AG10803 (cell line): ENCODE data around the gene UBALD2.
"Not testable (repeated sequence)": the region's sequence is repeated elsewhere in the genome, so short reads cannot be mapped to it uniquely, and the experiment has no call there.

Experiments used
- DNase-seq: peaks from one replicate; pipeline ENCODE4 v3.0.0; 2010; ENCODE audit warnings: low read depth
- H3K4me3 ChIP-seq: 2 replicates; pipeline ENCODE4 v1.5.1; 2011; ENCODE audit warnings: mild to moderate bottlenecking, low read length, control low read depth
- CTCF ChIP-seq: conservative IDR thresholded peaks from 2 replicates; pipeline ENCODE4 v1.5.1; 2011; ENCODE audit warnings: mild to moderate bottlenecking, low read length, control low read depth, inconsistent platforms

UBALD2 gene

GRCh38 chr17:76264755-76265623, at the start of gene UBALD2:
Gene UBALD2, plus strand, starts transcription at chr17:76265348. Its CDS starts 158 bp downstream, at chr17:76265506.
- peak within 1 kb of the TSS; percentile 73 for H3K4me3 ChIP-seq
- peak; percentile 100 for DNase-seq
- TF ChIP-seq CTCF: no peak

- DNase-seq: no peak
- H3K4me3 ChIP-seq: no peak overlapping the region
- TF ChIP-seq CTCF: no peak
Observed at GRCh38 chr17:76217081-76217480, 48.1 kb upstream of the UBALD2 start.

- DNase-seq: no peak
- no peak for TF ChIP-seq CTCF
- H3K4me3 ChIP-seq: no peak overlapping the region
Observed at GRCh38 chr17:76219670-76220383, 45.3 kb upstream of the UBALD2 start.

DNA sequence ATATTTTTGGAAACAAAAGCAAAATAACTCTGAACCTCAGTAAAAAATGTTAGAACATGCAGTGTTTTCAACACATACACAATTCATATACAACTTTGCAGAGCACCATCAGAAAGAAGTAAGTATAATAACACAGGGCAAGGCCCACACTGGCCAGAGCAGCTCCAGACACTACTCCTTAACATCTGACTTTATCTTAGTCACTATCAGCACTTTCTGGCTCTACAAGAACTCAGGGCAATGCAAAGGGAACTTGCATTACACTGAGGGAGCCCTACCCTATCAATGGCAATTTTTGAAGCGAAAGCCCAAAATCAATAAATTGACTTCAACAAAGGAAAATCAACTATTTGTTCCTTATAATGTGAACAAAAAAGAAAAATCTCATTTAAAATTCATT, 41.3 kb upstream of the UBALD2 start:
- TF ChIP-seq CTCF: no peak
- no peak overlapping the region for H3K4me3 ChIP-seq
- DNase-seq: no peak

GRCh38 chr17:76225373-76226086, 39.6 kb upstream of the UBALD2 start:
- DNase-seq: not testable (repeated sequence)

GRCh38 chr17:76226749-76227148, 38.4 kb upstream of the UBALD2 start:
- DNase-seq, H3K4me3 ChIP-seq: not testable (repeated sequence)

More at GRCh38 chr17:76225373-76226086, 39.6 kb upstream of the UBALD2 start:
- not testable (repeated sequence) for H3K4me3 ChIP-seq

DNA sequence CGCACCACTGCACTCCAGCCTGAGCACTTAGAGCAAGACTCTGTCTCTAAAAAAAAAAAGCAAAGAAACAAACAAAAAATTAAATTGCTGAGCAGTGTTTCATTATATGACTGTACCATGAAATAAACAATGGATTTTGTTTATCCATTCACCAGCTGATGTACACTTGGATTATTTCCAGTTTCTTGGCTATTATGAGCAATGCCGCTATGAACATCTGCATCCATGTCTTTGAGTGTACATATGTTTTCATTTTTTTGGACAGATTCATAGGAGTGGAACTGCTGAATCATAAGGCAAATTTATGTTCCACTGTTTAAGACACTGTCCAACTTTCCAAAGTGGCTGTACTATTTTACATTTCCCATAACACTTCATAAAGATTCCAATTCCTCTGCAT, 32.8 kb upstream of the UBALD2 start:
- TF ChIP-seq CTCF: no peak
- peak; percentile 94 for DNase-seq

More for the DNA sequence above, 32.8 kb upstream of the UBALD2 start:
- no peak overlapping the region for H3K4me3 ChIP-seq
